HepG2 (cell line): Measurements from ENCODE around the gene EXO1. TPM values are rescaled to one million over a fixed set of nuclear protein-coding genes. Genes with fewer than 3 reads are reported as not detected.

Source experiments
- polyA plus RNA-seq, 8 experiments: library from polyadenylated mRNA; depleted of rRNA in 3 of 8; stranded (reverse) in 7 of 8; unstranded in 1 of 8; fragments of >200 nt; fragmentation: Illumina TruSeq in 4 of 8; extraction: Trizol in 4 of 8; gene quantifications; 2 replicates each; pipeline versions ENCODE4 v1.2.1 to v1.2.3, GENCODE V29; 2011 to 2016; ENCODE audit warnings: low read depth in 4 of 8, missing spikeins in 1 of 8, mixed read lengths in 1 of 8; ENCODE audit not compliant: insufficient read depth in 1 of 8
- total RNA-seq, 5 experiments: library from RNA; depleted of rRNA; stranded (reverse); fragments of >200 nt; fragmentation: Illumina TruSeq; extraction: Trizol; gene quantifications; 2 replicates each; pipeline ENCODE4 v1.2.3, GENCODE V29; 2016; ENCODE audit warnings: low read depth in 1 of 5

Gene EXO1
- total and polyA plus RNA-seq, 2 of the 13 experiments (the other 11 are each of a cell fraction or from before 2014, with no cell fraction given) = 3.2 to 26.1 TPM

Other genes with a start within 250 kb of the EXO1 start
- 16.7 and 21.0 TPM in 2 replicates for gene CHML, start 207.8 kb upstream of the EXO1 start, total RNA-seq (2016; rRNA removed; fragmentation: Illumina TruSeq; extraction: Trizol)
- gene CHML, start 207.8 kb upstream of the EXO1 start, polyA plus RNA-seq (2011; rRNA removed) = 5.2 TPM in 2 replicates
- 17.2 and 17.4 TPM in 2 replicates for gene OPN3, start 207.8 kb upstream of the EXO1 start, total RNA-seq (2016; rRNA removed; fragmentation: Illumina TruSeq; extraction: Trizol)
- 15.8 and 23.0 TPM in 2 replicates for gene OPN3, start 207.8 kb upstream of the EXO1 start, polyA plus RNA-seq (2011; rRNA removed)
- not detected in 2 replicates for gene WDR64, start 195.9 kb upstream of the EXO1 start, total RNA-seq (2016; rRNA removed; fragmentation: Illumina TruSeq; extraction: Trizol)
- not detected in 2 replicates for gene WDR64, start 195.9 kb upstream of the EXO1 start, polyA plus RNA-seq (2011; rRNA removed)
- not detected in 2 replicates for gene BECN2, start 109.6 kb downstream of the EXO1 start, total RNA-seq (2016; rRNA removed; fragmentation: Illumina TruSeq; extraction: Trizol)
- gene BECN2, start 109.6 kb downstream of the EXO1 start, polyA plus RNA-seq (2011; rRNA removed) = 0.07 TPM in 1 of 2 replicates, not detected in the other
- gene MAP1LC3C, start 150.9 kb downstream of the EXO1 start, total RNA-seq (2016; rRNA removed; fragmentation: Illumina TruSeq; extraction: Trizol) = not detected in 2 replicates
- gene MAP1LC3C, start 150.9 kb downstream of the EXO1 start, polyA plus RNA-seq (2011; rRNA removed) = not detected in 2 replicates